HepG2 (cell line): ENCODE measurements around the gene MIDN. TPM values are rescaled to one million over a fixed set of nuclear protein-coding genes. Genes with fewer than 3 reads are reported as not detected.

Experiments
- ATF7-NPFF ChIP-seq: sonication (generic); formaldehyde crosslinking; IDR thresholded peaks from 2 replicates; pipeline ENCODE4 v1.8.1; 2023; ENCODE audit warnings: mild to moderate bottlenecking, low read depth, missing genetic modification reagents, moderate library complexity
- BRD4 ChIP-seq: sonication (generic); formaldehyde crosslinking; IDR thresholded peaks from 2 replicates; pipeline ENCODE4 v1.4.0; 2020; ENCODE audit warnings: missing genetic modification reagents
- CBX5 ChIP-seq: sonication (generic); formaldehyde crosslinking; IDR thresholded peaks from 2 replicates; pipeline ENCODE4 v1.4.0; 2020; ENCODE audit warnings: missing genetic modification reagents, borderline replicate concordance
- GFI1 ChIP-seq: sonication (generic); formaldehyde crosslinking; IDR thresholded peaks from 2 replicates; pipeline ENCODE4 v1.5.0; 2020; ENCODE audit warnings: missing genetic modification reagents, mild to moderate bottlenecking, borderline replicate concordance
- HDAC2 ChIP-seq: sonication (generic); formaldehyde crosslinking; IDR thresholded peaks from 2 replicates; pipeline ENCODE4 v1.4.0; 2020; ENCODE audit warnings: missing genetic modification reagents
- HNRNPLL ChIP-seq: fragments of 200-400 bp; formaldehyde crosslinking; IDR thresholded peaks from 2 replicates; pipeline ENCODE4 v1.6.1; 2017; ENCODE audit warnings: mild to moderate bottlenecking, low read depth, low read length; ENCODE audit not compliant: poor library complexity, severe bottlenecking
- IRF2 ChIP-seq: IDR thresholded peaks from 2 replicates; pipeline ENCODE4 v1.6.1; 2018; ENCODE audit warnings: missing genetic modification reagents, missing compliant biosample characterization
- KLF12 ChIP-seq: sonication (generic); formaldehyde crosslinking; IDR thresholded peaks from 2 replicates; pipeline ENCODE4 v1.4.0; 2020; ENCODE audit warnings: missing genetic modification reagents, borderline replicate concordance
- MED1 ChIP-seq: sonication (generic); formaldehyde crosslinking; IDR thresholded peaks from 2 replicates; pipeline ENCODE4 v1.4.0; 2020; ENCODE audit warnings: missing genetic modification reagents
- PHF21A ChIP-seq: sonication (generic); formaldehyde crosslinking; IDR thresholded peaks from 2 replicates; pipeline ENCODE4 v1.5.0; 2020; ENCODE audit warnings: mild to moderate bottlenecking, missing genetic modification reagents
- POLR2AphosphoS5 ChIP-seq: IDR thresholded peaks from 2 replicates; pipeline ENCODE4 v1.6.1; 2012; ENCODE audit warnings: low read depth, low read length
- STAG1 ChIP-seq: sonication (generic); formaldehyde crosslinking; IDR thresholded peaks from 2 replicates; pipeline ENCODE4 v1.4.0; 2020; ENCODE audit warnings: missing genetic modification reagents
- TFDP2 ChIP-seq: sonication (generic); formaldehyde crosslinking; IDR thresholded peaks from 2 replicates; pipeline ENCODE4 v1.4.0; 2020; ENCODE audit warnings: missing genetic modification reagents
- THRA ChIP-seq: sonication (generic); formaldehyde crosslinking; IDR thresholded peaks from 2 replicates; pipeline ENCODE4 v1.4.0; 2020; ENCODE audit warnings: missing genetic modification reagents, borderline replicate concordance
- TP53 ChIP-seq: sonication (generic); formaldehyde crosslinking; conservative IDR thresholded peaks from 2 replicates; pipeline ENCODE4 v1.4.0; 2020; ENCODE audit warnings: missing genetic modification reagents
- ZBTB7B ChIP-seq: sonication (generic); formaldehyde crosslinking; IDR thresholded peaks from 2 replicates; pipeline ENCODE4 v1.4.0; 2020; ENCODE audit warnings: missing genetic modification reagents
- ZKSCAN1 ChIP-seq: fragments of 150-350 bp; IDR thresholded peaks from 2 replicates; pipeline ENCODE4 v1.6.1; 2014; ENCODE audit warnings: low read length
- ZMYM3 ChIP-seq: sonication (generic); formaldehyde crosslinking; IDR thresholded peaks from 2 replicates; pipeline ENCODE4 v1.5.1; 2020; ENCODE audit warnings: mild to moderate bottlenecking, missing genetic modification reagents
- ZNF143 ChIP-seq: sonication (generic); formaldehyde crosslinking; IDR thresholded peaks from 2 replicates; pipeline ENCODE4 v1.4.0; 2020; ENCODE audit warnings: missing genetic modification reagents
- ZNF629 ChIP-seq: sonication (generic); formaldehyde crosslinking; conservative IDR thresholded peaks from 2 replicates; pipeline ENCODE4 v1.5.0; 2020; ENCODE audit warnings: missing genetic modification reagents
- ZNF772 ChIP-seq: sonication (generic); formaldehyde crosslinking; IDR thresholded peaks from 2 replicates; pipeline ENCODE4 v1.5.0; 2020; ENCODE audit warnings: mild to moderate bottlenecking, missing genetic modification reagents
- ZNF776 ChIP-seq: sonication (generic); formaldehyde crosslinking; IDR thresholded peaks from 2 replicates; pipeline ENCODE4 v1.4.0; 2020; ENCODE audit warnings: mild to moderate bottlenecking, missing genetic modification reagents
- ZNF879 ChIP-seq: sonication (generic); formaldehyde crosslinking; IDR thresholded peaks from 2 replicates; pipeline ENCODE4 v1.8.1; 2023; ENCODE audit warnings: missing genetic modification reagents
- polyA plus RNA-seq, 8 experiments: library from polyadenylated mRNA; depleted of rRNA in 3 of 8; stranded (reverse) in 7 of 8; unstranded in 1 of 8; fragments of >200 nt; fragmentation: Illumina TruSeq in 4 of 8; extraction: Trizol in 4 of 8; gene quantifications; 2 replicates each; pipeline versions ENCODE4 v1.2.1 to v1.2.3, GENCODE V29; 2011 to 2016; ENCODE audit warnings: low read depth in 4 of 8, missing spikeins in 1 of 8, mixed read lengths in 1 of 8; ENCODE audit not compliant: insufficient read depth in 1 of 8
- total RNA-seq, 5 experiments: library from RNA; depleted of rRNA; stranded (reverse); fragments of >200 nt; fragmentation: Illumina TruSeq; extraction: Trizol; gene quantifications; 2 replicates each; pipeline ENCODE4 v1.2.3, GENCODE V29; 2016; ENCODE audit warnings: low read depth in 1 of 5
- TF ChIP-seq, protein P1 (sequence below): IDR thresholded peaks from 2 replicates; pipeline ENCODE4 v1.6.1; 2018; ENCODE audit warnings: missing genetic modification reagents, mild to moderate bottlenecking, missing compliant biosample characterization
- TF ChIP-seq, protein P2 (sequence below), 2 experiments: sonication (generic) in 1 of 2; formaldehyde crosslinking in 1 of 2; IDR thresholded peaks; 2 replicates each; pipeline versions ENCODE4 v1.4.0 to v1.6.1; 2018 to 2020; ENCODE audit warnings: missing genetic modification reagents in 2 of 2, borderline replicate concordance in 1 of 2, low read depth in 1 of 2, mild to moderate bottlenecking in 1 of 2, missing biosample characterization in 1 of 2

MIDN gene
- total and polyA plus RNA-seq, 2 of the 13 experiments (the other 11 are each of a cell fraction or from before 2014, with no cell fraction given) = 8.4 to 18.0 TPM

DNA sequence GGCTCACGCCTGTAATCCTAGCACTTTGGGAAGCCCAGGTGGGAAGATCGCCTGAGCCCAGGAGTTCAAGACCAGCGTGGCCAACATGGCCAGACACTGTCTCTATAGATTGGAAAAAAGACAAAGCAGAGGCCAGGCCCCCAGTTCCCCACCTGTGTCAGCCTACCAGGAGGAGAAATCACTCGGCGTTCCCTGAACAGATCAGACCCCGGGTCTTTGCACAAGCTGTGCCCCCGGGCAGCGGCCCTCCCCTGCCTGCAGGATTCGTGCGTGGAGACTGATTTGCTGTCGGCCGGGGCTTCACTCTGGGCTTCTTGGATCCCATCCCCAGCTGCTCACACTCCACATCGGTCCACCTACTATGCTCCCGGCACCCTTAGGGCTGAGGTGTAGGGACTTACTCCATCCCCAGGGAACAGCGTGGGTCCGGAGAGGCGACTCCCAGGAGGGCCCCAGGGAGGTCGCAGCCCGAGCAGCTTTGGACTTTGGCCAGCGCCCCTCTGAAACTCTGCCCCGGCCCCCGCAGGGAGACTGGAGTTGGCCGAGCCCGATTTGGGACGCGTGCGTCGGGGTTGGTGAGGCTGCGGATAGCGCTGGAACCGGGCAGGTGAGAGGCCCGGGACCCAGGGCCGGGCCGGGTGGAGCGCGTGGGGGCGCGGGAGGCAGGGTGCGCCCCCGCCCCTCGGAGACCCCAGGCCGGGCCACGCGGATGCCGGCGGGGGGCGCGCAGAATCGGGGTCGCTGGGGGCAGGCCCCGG, 36.8 kb downstream of the MIDN start (continued):
- TF ChIP-seq ZNF776 (CRISPR knock-in tag) (0 out of 2 replicates have a peak, but pooled peaks have one; percentile 1), HDAC2 (CRISPR knock-in tag) (no peak), ZNF629 (CRISPR knock-in tag) (peak; percentile 16; the same call in 1 of the 2 replicates), ATF7-NPFF (CRISPR knock-in tag) (no peak), CBX5 (peak; percentile 12; the same call in 1 of the 2 replicates), TFDP2 (CRISPR knock-in tag) (peak; percentile 35; the same call in 1 of the 2 replicates), GFI1 (CRISPR knock-in tag) (peak; percentile 31; the same call in 1 of the 2 replicates), MED1 (CRISPR knock-in tag) (0 out of 2 replicates have a peak, but pooled peaks have one; percentile 22), POLR2AphosphoS5 (0 out of 2 replicates have a peak, but pooled peaks have one; percentile 19), ZNF879 (CRISPR knock-in tag) (no peak), ZNF772 (CRISPR knock-in tag) (0 out of 2 replicates have a peak, but pooled peaks have one; percentile 31), IRF2 (CRISPR knock-in tag) (no peak), ZNF143 (CRISPR knock-in tag) (no peak), KLF12 (CRISPR knock-in tag) (no peak), ZBTB7B (CRISPR knock-in tag) (peak; percentile 81), ZKSCAN1 (peak; percentile 92), ZMYM3 (CRISPR knock-in tag) (peak; percentile 12; the same call in 1 of the 2 replicates), STAG1 (CRISPR knock-in tag) (no peak), TP53 (CRISPR knock-in tag) (no peak), THRA (CRISPR knock-in tag) (peak; percentile 57; the same call in 1 of the 2 replicates), PHF21A (CRISPR knock-in tag) (peak; percentile 66; the same call in 1 of the 2 replicates), BRD4 (CRISPR knock-in tag) (peak; percentile 36; the same call in 1 of the 2 replicates), HNRNPLL (peak; percentile 41)
- TF ChIP-seq, protein P1, sequence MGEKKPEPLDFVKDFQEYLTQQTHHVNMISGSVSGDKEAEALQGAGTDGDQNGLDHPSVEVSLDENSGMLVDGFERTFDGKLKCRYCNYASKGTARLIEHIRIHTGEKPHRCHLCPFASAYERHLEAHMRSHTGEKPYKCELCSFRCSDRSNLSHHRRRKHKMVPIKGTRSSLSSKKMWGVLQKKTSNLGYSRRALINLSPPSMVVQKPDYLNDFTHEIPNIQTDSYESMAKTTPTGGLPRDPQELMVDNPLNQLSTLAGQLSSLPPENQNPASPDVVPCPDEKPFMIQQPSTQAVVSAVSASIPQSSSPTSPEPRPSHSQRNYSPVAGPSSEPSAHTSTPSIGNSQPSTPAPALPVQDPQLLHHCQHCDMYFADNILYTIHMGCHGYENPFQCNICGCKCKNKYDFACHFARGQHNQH (CRISPR knock-in tag) = 0 out of 2 replicates have a peak, but pooled peaks have one; percentile 16
- TF ChIP-seq, protein P2, sequence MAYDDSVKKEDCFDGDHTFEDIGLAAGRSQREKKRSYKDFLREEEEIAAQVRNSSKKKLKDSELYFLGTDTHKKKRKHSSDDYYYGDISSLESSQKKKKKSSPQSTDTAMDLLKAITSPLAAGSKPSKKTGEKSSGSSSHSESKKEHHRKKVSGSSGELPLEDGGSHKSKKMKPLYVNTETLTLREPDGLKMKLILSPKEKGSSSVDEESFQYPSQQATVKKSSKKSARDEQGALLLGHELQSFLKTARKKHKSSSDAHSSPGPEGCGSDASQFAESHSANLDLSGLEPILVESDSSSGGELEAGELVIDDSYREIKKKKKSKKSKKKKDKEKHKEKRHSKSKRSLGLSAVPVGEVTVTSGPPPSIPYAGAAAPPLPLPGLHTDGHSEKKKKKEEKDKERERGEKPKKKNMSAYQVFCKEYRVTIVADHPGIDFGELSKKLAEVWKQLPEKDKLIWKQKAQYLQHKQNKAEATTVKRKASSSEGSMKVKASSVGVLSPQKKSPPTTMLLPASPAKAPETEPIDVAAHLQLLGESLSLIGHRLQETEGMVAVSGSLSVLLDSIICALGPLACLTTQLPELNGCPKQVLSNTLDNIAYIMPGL (CRISPR knock-in tag; IDR thresholded peaks at IDR 0.05; ENCODE audit: borderline replicate concordance in 1 of 2, low read depth in 1 of 2) = peak in 1 of 2 experiments; percentile 29; a peak in 1 of 4 replicates
